CD4-positive, alpha-beta T cell treated with Interleukin-17A for 4 hours (primary cell): ENCODE data around the gene PPFIA4.
"Not testable (repeated sequence)": the region's sequence is repeated elsewhere in the genome, so short reads cannot be mapped to it uniquely, and the experiment has no call there.

Source experiments
- DNase-seq: peaks from one replicate; pipeline ENCODE4 v3.0.0-alpha.2; 2020; ENCODE audit warnings: mixed read lengths

The PPFIA4 gene

GRCh38 chr1:203026031-203026665, at the start of gene PPFIA4:
PPFIA4 (plus strand) TSS chr1:203026491; CDS start chr1:203039009, 12,518 bp downstream.
- DNase-seq: peak; percentile 89

DNA sequence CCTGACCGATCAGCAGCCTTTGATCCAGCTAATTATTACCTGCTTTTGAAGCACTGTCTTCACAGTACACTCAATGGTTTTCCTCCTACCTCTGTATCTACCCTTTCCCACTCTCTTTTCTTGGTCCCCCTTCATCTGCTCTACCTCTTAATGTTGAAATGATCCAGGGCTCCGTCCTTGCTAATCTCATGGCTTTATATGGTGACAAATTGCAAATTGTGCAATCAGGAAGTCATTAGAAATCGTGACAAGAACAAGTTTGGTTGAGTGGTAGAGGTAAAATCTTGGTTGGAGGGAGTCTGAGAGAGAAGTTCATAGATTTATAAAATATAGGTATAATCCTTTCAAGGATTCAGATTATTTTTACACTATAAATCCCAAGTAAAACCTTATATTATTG, 49.7 kb upstream of the PPFIA4 start:
- DNase-seq: no peak

DNA sequence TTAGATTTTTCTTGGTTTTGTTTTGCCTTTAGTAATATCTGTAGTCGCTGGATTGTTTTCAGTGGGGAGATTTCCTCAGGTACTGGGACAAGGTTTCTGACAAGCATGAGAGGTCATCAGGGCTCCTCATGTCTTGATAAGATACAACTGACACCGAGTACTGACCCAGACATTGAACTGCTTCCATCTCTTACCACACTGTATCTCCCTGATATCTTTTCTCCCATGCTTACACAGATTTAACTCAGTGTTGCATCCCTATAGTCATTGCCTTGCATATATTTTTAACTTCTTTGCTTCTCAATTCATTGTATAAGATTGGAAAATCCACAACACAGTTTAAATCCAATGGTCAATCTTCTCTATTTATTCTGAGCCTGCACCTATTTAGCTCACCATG, 46.8 kb upstream of the PPFIA4 start:
- DNase-seq: no peak

GRCh38 chr1:202981939-202982338, 44.4 kb upstream of the PPFIA4 start:
- DNase-seq: no peak

- DNase-seq: no peak
Measured at GRCh38 chr1:202982715-202983430, 43.4 kb upstream of the PPFIA4 start.

DNA sequence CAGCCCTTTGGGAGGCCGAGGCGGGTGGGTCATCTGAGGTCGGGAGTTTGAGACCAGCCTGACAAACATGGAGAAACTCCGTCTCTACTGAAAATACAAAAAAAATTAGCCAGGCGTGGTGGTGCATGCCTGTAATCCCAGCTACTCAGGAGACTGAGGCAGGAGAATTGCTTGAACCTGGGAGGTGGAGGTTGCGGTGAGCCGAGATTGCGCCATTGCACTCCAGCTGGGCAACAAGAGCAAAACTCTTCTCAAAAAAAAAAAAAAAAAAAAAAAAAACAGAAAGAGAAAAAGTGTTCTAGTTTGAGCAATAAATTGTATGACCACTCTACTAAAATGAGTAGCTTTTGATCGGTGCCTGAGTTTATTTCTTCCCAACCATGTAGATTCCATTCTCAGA, 40.2 kb upstream of the PPFIA4 start:
- not testable (repeated sequence) for DNase-seq

GRCh38 chr1:202987255-202987654, 39.0 kb upstream of the PPFIA4 start:
- DNase-seq: no peak

DNA sequence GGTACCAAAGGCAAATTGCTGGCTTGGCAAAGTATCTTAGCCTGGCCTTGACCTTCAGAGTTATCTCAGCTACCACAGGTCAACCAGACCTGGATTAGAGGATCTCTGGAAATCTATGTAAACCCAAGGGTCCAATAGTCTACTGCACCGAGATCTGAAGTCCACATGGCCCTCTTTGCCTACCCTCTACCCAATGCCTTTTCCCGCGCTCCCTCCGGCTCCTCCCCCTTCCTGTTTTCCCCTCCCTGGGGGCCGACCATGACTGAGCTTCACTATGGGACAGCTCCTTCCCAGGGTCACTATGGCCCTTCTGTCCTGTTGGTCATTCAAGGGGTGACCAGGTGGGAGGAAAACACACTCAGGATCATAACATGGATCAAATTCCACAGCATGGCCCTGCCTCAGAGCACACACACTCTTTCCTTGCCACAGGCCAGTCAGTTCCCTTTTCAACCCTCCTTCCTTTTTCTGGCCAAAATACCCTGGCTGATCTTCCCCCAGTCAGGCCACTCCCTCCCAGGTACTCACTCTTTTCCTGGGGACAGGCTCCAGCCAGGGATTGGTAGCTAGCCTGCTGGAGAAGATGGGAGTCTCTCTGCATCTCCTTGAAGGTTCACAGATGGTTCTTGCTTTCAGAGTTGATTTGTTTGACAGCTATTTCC, 38.2 kb upstream of the PPFIA4 start:
- DNase-seq: no peak

- DNase-seq: no peak
Measured at GRCh38 chr1:202989879-202990278, 36.4 kb upstream of the PPFIA4 start.

- no peak for DNase-seq
Measured at GRCh38 chr1:202991112-202991511, 35.2 kb upstream of the PPFIA4 start.

GRCh38 chr1:202994756-202995155, 31.5 kb upstream of the PPFIA4 start:
- no peak for DNase-seq

DNA sequence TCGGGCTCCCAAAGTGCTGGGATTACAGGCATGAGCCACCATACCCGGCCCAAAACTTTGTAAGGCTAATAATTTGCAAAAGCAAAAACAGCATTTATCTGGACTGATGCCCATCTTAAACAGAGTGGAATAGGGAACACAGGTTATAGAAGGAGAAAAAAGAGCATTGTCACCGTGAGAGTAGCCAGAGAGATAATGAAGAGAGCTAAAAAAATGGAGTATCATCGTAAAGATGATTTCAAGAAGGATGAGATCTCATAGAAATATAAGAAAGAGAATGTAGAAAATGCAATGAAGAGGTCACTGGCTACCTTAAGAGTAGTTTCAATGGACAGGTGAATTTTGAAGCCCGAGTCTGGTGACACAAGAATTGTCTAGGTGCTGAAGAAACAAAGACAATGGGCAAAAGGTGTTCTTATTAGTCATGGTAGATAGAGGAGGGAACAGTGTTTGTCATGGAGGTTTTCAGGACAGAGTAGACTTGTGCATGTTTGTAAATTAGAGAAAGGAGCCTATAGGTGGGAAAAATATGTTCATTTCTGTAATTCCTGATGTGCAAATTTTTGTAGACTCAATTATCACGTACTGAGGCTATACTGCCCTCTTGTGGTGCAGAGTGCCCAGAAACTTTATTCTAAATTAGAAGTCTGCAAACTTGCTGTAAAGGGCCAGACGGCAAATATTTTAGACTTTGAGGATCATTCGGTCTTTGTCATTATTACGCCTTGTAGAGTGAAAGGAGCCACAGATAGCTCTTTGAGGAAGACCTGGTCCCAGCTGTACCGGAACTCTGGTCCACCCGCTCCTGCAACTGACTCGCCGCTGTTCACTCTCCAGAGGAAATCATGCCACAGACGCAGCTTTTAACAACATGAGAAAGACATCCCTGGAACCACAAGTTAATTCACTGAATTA, 27.2 kb upstream of the PPFIA4 start:
- DNase-seq: peak; percentile 78

- no peak for DNase-seq
Measured at GRCh38 chr1:203000217-203000944, 25.9 kb upstream of the PPFIA4 start.

- DNase-seq: no peak
Measured at GRCh38 chr1:203001986-203002385, 24.3 kb upstream of the PPFIA4 start.

GRCh38 chr1:203002951-203003350, 23.3 kb upstream of the PPFIA4 start:
- no peak for DNase-seq

GRCh38 chr1:203005395-203006142, 20.7 kb upstream of the PPFIA4 start:
- not testable (repeated sequence) for DNase-seq

GRCh38 chr1:203006948-203007871, 19.1 kb upstream of the PPFIA4 start, which contains the start of gene TMEM183A:
TMEM183A (plus strand) TSS chr1:203007374; CDS start chr1:203007466, 92 bp downstream.
- peak; percentile 94 for DNase-seq

DNA sequence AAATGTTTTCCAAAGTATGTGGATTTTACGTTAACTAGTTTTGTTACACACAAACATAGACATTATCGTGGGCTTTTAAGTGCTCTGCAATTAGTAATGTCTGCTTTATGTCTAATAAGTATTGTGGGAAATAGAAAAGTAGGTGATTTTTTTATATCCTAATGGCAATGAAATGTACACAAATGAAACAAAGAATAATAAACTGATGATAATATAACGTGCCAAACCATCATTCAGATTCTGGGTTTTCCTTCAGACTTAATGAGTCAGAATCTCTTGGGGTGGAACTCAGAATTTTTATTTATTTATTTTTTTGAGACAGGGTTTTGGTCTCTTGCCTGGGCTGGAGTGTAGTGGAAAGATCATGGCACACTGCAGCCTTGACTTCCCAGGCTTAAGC, 17.1 kb upstream of the PPFIA4 start:
- no peak for DNase-seq

DNA sequence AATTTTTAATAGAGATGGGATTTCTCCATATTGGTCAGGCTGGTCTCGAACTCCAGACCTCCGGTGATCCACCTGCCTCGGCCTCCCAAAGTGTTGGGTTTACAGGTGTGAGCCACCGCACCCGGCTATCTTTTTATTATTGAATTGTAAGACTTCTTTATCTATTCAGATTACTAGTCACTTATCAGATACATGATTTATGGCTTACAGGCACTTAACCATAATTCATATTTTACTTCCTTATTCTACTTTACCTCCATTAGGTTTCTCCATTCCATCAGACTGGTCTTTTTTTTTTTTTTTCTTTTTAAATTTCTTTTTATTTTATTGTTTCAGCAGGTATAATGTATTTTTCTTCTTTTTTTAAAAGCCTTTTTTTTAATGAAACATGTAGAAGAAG, 14.7 kb upstream of the PPFIA4 start:
- no peak for DNase-seq

DNA sequence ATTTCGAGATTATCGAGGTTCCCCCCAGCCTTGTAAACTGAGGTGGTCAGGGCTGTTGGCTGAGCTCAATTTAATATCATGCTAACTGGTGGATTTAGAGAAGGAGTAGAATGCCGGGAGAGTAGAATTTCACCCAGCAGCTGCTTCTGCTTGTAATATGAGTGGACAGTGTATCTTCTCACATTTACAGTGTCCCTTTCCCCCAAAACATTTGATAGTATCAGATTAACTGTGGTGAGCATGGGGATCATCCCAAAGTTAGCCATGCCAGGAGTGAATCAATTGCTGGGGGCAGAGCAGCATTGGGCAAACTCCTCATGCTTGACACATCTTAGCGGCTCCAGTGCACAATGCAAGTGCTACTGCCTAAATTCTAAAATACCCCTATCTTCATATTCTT, 9.2 kb upstream of the PPFIA4 start:
- no peak for DNase-seq
